ENCODE results near the gene MYL5. TPM values are rescaled to one million over a fixed set of nuclear protein-coding genes. Genes with fewer than 3 reads are reported as not detected.

The MYL5 gene
- total RNA-seq, 1 donor from 2014 or later: 17.5 TPM

- Mint-ChIP-seq H3K4me3 (ENCODE audit: unreplicated experiment) (no peak overlapping the region), H3K4me1 (ENCODE audit: low read depth, unreplicated experiment) (no peaks in the 10 kb centered on the region), H3K36me3 (ENCODE audit: low read depth, unreplicated experiment) (no peaks in the 10 kb centered on the region), H3K27ac (ENCODE audit: unreplicated experiment) (no peak overlapping the region), H3K9me3 (ENCODE audit: unreplicated experiment) (peaks cover 3% of the 10 kb centered on the region), H3K27me3 (ENCODE audit: low read depth, unreplicated experiment) (peaks cover 22% of the 10 kb centered on the region)
- DNase-seq (ENCODE audit: low read depth) (no peak), FAIRE-seq (no peak)
- Histone ChIP-seq H3K79me2 (ENCODE audit: insufficient read depth, low read length) (no peaks in the 10 kb centered on the region), H2AFZ (ENCODE audit: low read depth, low read length) (no peak overlapping the region), H3K9me3 (ENCODE audit: insufficient read depth, low read depth, low read length) (peaks cover 17% of the 10 kb centered on the region), H3K27ac (ENCODE audit: low read depth, low read length) (no peak overlapping the region), H3K9ac (ENCODE audit: low read length) (no peak overlapping the region), H4K20me1 (ENCODE audit: insufficient read depth, low read length) (no peaks in the 10 kb centered on the region), H3K4me1 (ENCODE audit: insufficient read depth, low read length) (no peaks in the 10 kb centered on the region), H3K36me3 (ENCODE audit: insufficient read depth, low read length) (no peaks in the 10 kb centered on the region), H3K4me3 (ENCODE audit: insufficient read depth, low read depth, low read length) (no peak overlapping the region), H3K4me2 (ENCODE audit: low read length) (no peak overlapping the region), H3K27me3 (ENCODE audit: insufficient read depth, low read length) (peaks cover 4% of the 10 kb centered on the region)
- TF ChIP-seq, protein P1, sequence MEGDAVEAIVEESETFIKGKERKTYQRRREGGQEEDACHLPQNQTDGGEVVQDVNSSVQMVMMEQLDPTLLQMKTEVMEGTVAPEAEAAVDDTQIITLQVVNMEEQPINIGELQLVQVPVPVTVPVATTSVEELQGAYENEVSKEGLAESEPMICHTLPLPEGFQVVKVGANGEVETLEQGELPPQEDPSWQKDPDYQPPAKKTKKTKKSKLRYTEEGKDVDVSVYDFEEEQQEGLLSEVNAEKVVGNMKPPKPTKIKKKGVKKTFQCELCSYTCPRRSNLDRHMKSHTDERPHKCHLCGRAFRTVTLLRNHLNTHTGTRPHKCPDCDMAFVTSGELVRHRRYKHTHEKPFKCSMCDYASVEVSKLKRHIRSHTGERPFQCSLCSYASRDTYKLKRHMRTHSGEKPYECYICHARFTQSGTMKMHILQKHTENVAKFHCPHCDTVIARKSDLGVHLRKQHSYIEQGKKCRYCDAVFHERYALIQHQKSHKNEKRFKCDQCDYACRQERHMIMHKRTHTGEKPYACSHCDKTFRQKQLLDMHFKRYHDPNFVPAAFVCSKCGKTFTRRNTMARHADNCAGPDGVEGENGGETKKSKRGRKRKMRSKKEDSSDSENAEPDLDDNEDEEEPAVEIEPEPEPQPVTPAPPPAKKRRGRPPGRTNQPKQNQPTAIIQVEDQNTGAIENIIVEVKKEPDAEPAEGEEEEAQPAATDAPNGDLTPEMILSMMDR (IDR thresholded peaks at IDR 0.05; ENCODE audit: insufficient read depth, low read depth, low read length): no peak
- TF ChIP-seq EZH2 (IDR thresholded peaks at IDR 0.05; ENCODE audit: insufficient read depth, low read length): no peak
Measured at GRCh38 chr4:654871-655463, 19.4 kb upstream of the MYL5 start.

GRCh38 chr4:655464-656151, 18.7 kb upstream of the MYL5 start:
- peaks cover 17% of the 10 kb centered on the region for H3K9me3 ChIP-seq (ENCODE audit: insufficient read depth, low read depth, low read length)
- H3K4me1 ChIP-seq (ENCODE audit: insufficient read depth, low read length): no peaks in the 10 kb centered on the region
- H3K36me3 ChIP-seq (ENCODE audit: insufficient read depth, low read length): no peaks in the 10 kb centered on the region
- no peak overlapping the region for H3K9ac ChIP-seq (ENCODE audit: low read length)
- H3K4me3 ChIP-seq (ENCODE audit: insufficient read depth, low read depth, low read length): no peak overlapping the region
- no peak overlapping the region for H3K4me2 ChIP-seq (ENCODE audit: low read length)
- peaks cover 22% of the 10 kb centered on the region for H3K27me3 Mint-ChIP-seq (ENCODE audit: low read depth, unreplicated experiment)
- peaks cover 2% of the 10 kb centered on the region for H3K4me1 Mint-ChIP-seq (ENCODE audit: low read depth, unreplicated experiment)
- H3K4me3 Mint-ChIP-seq (ENCODE audit: unreplicated experiment): no peak overlapping the region
- H3K27me3 ChIP-seq (ENCODE audit: insufficient read depth, low read length): peaks cover 3% of the 10 kb centered on the region
- no peak for TF ChIP-seq EZH2 (IDR thresholded peaks at IDR 0.05; ENCODE audit: insufficient read depth, low read length)
- TF ChIP-seq, protein P1 (IDR thresholded peaks at IDR 0.05; ENCODE audit: insufficient read depth, low read depth, low read length): no peak
- H4K20me1 ChIP-seq (ENCODE audit: insufficient read depth, low read length): no peaks in the 10 kb centered on the region
- FAIRE-seq (no peak), DNase-seq (ENCODE audit: low read depth) (no peak)
- H3K79me2 ChIP-seq (ENCODE audit: insufficient read depth, low read length): no peaks in the 10 kb centered on the region
- H3K9me3 Mint-ChIP-seq (ENCODE audit: unreplicated experiment): peaks cover 3% of the 10 kb centered on the region
- no peak overlapping the region for H3K27ac ChIP-seq (ENCODE audit: low read depth, low read length)
- H2AFZ ChIP-seq (ENCODE audit: low read depth, low read length): no peak overlapping the region
- H3K36me3 Mint-ChIP-seq (ENCODE audit: low read depth, unreplicated experiment): no peaks in the 10 kb centered on the region
- no peak overlapping the region for H3K27ac Mint-ChIP-seq (ENCODE audit: unreplicated experiment)
